ENCODE results near the gene ATG5. TPM values are rescaled to one million over a fixed set of nuclear protein-coding genes. Genes with fewer than 3 reads are reported as not detected.

The ATG5 gene
- total RNA-seq, 1 donor from 2014 or later, result 33.8 TPM

DNA sequence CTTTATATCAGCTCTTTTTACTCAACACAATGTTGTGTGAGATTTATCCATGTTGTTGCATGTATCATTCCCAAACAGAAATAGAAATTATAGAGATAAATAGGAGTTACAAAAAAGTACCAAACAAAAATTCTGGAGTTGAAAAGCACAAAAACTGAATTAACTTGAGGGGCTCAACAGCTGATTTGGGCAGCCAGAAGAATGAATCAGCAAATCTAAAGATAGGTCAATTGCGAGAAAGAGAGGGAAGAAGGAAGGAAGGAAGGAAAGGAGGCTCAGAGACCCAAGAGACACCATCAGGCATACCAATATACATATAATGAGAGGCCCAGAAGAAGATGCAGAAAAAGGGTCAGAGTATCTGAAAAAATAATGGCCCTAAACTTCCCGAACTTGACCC is 98.9 kb downstream of the ATG5 start:
- intact Hi-C loops (cut with micrococcal nuclease), result loop anchor here (10.0 kb wide), 1 partner anchor 322 kb away; no protein-coding TSS in a partner anchor

DNA sequence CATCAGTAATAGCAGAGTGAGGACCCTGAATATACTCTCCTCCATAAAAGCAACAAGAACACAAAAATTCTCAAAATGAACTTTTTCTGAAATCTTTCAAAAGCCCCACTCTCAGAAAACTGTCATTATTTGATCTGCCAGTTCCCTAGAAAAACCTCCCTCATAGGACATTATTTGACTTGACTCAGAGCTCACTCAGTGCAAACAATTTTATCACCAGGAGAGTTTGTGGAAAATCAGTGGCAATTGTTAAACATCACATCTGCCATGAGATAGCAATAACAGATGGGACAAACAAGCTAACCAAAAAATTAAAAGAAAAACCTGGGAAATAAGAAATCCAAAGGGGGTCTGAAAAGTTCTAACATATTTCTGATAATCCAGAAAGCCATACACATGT is 100.0 kb downstream of the ATG5 start:
- intact Hi-C loops (cut with micrococcal nuclease), result loop anchor here (10.0 kb wide), 1 partner anchor 321 kb away; no protein-coding TSS in a partner anchor

DNA sequence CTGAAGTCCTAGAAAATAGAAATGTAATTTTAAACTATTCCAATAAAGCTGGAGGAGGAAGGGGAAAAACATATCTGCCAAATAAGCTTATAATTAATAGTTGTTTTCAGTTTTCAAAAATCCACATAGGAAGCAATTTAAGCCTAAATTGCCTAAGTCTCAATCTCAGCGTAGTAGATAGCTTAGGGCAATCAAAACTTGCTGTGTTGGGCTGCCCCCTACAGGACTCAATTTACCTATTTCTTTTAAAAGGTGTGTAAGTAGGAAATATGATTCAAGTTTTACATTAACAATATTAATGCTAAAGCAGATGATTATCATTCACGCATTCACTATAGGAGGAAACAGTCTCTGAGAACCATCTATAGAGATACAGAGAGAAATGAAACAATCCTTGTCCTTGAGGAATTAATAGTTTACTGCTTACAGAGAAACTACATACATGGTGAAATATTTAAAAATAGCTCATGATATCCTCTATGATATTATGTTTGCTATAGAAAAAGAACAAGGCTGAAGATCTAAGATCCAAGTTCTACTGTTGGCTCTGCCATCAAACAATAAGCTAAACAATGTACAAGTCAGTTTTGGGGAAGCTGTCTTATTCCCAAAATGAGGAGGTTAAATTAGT is 102.1 kb downstream of the ATG5 start:
- intact Hi-C loops (cut with micrococcal nuclease), result loop anchor here (1.0 to 10.0 kb wide), 15 partner anchors 59 to 792 kb away; partner anchors contain the start of gene PRDM1

DNA sequence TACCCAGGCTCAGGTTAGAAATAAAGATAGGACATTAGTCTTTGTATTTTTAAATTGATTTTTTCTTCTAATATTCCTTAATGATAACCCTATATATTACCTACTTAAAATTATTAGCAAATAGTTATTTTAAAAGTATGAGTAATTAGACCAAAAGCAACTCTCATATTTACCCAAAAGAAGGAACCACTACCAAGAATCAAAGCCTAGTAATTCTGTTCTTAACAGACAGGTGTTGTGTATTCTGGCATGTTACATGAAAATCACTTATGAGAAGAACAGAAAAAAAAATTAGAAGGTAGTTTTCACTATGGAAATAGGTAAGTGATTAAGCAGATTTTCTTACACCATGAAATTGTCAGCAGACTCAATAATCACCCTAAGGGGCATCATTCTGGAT is 105.1 kb downstream of the ATG5 start:
- intact Hi-C loops (cut with micrococcal nuclease), result loop anchor here (10.0 kb wide), 1 partner anchor 316 kb away; no protein-coding TSS in a partner anchor

DNA sequence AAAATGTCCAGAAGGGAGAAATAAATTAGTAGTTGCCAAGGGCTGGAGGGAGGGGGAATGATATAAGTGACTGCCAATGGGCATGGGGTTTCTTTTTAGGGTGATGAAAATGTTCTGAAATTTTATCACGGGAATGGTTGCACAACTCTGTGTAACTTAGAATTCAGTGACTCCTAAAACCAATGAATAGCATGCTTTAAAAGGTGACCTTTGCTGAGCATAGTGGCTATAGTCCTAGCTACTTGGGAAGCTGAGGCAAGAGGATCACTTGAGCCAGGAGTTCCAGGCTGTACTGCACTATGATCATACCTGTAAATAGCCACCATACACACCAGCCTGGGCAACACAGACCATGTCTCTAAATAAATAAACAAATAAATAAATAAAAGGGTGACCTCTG is 109.0 kb downstream of the ATG5 start:
- intact Hi-C loops (cut with micrococcal nuclease), result no loop called here

DNA sequence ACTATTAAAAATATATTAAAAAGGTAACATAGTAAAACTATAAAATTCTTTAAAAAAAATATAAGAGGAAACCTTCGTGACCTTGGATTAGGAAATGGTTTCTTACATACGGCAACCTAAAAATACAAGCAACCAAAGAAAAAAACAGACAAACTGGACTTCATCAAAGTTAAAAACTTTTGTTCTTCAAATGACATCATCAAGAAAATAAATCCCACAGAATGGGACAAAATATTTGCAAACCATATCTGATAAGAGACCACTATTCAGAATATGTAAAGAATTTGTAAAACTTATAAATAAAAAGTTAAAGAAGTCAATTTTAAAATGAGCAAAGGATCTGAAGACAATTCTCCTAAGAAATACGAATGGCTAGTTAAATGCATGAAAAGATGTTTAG is 110.0 kb downstream of the ATG5 start:
- intact Hi-C loops (cut with micrococcal nuclease), result no loop called here

DNA sequence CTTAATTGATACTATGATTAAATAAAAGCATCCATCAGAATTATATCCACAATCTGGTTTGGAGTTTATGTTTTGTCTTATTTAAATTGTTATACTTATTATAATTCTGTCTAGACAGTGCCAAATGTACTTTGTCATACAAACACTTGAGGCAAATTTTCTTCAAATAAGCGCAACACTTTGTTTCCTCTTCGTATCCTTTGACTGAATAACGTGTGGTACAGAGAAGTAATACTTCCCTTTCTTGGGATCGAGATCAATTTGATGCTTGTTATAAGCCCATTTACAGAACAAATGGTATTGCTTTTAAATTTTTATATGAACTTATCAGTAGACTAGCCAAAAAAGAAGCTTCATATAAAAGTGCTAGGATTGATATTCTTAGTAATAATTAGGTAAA is 111.0 kb downstream of the ATG5 start:
- intact Hi-C loops (cut with micrococcal nuclease), result no loop called here

DNA sequence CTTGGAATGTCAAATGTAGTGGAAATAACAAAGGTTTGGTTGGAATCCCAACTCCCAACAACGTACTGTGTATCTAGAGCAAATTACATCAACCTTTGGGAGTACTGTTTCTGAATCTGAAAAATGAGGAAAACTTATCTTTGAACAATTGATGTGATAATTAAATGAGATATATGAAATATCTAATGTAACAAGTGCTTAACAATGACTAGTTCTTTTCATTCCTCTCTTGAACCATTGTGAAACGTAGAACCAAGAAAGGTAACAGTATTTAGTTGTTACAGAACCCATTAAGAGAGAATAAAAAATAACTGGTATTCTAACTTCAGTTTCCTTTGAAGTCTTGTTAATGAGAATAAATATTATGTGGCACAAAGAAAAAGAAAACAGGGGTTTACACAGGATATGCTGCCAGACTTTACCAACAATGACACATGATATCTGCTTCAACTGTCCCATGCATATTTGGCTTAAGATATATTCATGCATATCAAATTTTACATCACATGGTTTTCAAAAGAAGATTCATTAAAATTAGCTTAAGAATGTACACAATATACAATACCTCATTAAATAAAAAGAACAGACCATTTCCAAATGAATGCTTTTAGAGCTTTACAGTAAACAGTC is 111.8 kb downstream of the ATG5 start:
- intact Hi-C loops (cut with micrococcal nuclease), result loop anchor here (2.0 kb wide), 1 partner anchor 33 kb away; no protein-coding TSS in a partner anchor

DNA sequence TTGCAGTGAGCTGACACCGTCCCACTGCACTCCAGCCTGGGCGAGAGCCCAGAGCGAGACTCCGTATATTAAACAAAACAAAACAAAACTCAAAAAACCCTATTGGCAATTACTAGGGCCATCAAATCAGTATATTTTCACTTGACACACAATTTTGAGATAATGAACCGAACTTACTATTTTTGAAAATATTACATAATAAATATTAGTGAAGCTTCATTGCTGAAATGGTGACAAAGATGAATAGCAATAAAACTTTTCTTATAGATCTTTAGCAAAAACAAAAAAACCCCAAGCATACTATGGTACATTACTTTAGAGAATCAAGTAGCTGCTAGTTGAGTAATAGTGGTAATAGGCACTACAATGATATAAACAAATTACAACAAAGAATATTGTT is 113.0 kb downstream of the ATG5 start:
- intact Hi-C loops (cut with micrococcal nuclease), result loop anchor here (2.0 kb wide), 1 partner anchor 34 kb away; no protein-coding TSS in a partner anchor

DNA sequence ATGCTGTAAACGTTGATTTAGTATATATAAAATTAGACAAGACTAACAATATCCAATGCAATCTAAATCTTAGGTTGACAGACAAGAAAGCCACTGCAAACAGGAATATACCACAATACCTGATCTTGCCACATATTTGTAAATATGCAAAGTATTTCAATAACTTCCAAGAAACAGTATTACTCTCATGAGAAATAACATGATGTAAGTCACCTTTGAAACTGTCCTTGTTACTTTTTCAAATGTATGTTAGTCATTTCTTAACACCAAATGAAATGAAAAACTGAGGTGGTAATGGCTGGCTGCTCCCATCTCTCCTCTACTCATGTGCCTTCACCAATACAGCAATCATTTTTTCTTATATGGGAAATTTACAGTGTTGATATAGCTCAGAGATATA is 118.7 kb downstream of the ATG5 start:
- intact Hi-C loops (cut with micrococcal nuclease), result no loop called here

DNA sequence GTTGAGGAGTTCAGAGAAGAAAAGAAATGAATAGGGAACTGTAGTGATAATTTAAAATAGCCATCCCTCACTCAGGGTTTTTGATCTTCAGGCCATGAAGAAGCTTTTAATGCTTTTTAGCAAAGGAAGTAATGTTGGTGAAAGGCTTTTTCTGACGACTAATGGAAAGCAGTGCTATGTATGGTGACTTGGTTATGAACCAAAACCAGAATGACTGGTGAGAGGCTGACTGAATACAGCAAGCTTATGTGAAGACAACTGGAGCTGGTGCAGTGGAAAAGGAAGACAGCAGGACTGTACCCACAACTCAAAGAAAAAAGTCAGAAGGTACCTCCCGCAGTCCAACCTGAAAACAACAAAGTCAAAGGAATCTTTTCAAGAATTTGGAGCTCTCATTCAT is 120.6 kb downstream of the ATG5 start:
- intact Hi-C loops (cut with micrococcal nuclease), result no loop called here

DNA sequence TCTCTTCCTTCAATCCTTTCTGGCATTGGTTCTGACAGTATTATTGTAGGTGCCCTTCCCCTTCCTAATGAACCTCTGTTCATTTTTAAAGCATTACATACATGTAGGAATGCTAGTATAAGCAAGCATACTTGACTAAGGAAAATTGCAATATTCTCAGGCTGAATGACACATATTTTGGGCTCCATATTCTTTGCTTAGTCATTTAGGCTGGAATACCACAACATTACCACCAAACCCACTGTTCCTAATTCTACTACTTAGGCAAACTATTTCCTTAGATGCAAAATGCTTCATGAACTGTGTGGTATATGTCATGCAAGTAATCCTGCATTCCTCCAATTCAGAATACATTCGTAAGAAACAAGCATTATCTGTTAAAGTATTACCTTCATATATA is 125.6 kb downstream of the ATG5 start:
- intact Hi-C loops (cut with micrococcal nuclease), result no loop called here

DNA sequence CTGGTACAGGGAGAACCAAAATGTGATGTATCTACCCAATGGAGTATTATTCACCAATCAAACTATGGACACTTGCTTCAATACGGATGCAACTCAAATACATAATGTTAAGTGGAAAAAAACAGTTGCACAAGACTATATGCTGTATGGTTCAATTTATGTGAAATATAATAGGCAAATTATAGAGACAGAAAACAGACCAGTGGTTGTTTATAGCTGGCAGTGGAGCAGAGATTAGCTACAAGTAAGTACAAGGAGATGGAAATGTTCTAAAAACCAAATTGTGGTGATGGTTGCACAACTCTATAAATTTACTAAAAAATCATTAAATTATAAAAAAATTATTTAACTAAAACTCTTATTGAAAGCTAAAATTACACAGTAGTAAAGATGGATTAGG is 126.2 kb downstream of the ATG5 start:
- intact Hi-C loops (cut with micrococcal nuclease), result no loop called here

DNA sequence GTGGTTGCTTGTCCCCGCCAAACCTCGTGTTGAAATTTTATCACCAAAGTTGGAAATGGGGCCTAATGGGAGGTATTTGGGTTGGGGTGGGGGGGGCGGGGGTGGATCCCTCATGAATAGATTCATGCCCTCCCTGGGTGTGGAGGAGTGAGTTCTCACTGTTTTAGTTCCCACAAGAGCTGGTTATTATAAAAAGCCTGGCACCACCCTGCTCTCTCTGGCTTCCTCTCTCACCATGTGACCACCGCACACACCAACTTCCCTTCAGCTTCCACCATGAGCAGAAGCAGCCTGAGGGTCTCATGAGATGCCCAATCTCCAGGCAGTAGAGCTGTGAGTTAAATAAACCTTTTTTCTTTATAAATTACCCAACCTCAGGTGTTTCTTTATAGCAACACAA is 128.1 kb downstream of the ATG5 start:
- intact Hi-C loops (cut with micrococcal nuclease), result no loop called here

DNA sequence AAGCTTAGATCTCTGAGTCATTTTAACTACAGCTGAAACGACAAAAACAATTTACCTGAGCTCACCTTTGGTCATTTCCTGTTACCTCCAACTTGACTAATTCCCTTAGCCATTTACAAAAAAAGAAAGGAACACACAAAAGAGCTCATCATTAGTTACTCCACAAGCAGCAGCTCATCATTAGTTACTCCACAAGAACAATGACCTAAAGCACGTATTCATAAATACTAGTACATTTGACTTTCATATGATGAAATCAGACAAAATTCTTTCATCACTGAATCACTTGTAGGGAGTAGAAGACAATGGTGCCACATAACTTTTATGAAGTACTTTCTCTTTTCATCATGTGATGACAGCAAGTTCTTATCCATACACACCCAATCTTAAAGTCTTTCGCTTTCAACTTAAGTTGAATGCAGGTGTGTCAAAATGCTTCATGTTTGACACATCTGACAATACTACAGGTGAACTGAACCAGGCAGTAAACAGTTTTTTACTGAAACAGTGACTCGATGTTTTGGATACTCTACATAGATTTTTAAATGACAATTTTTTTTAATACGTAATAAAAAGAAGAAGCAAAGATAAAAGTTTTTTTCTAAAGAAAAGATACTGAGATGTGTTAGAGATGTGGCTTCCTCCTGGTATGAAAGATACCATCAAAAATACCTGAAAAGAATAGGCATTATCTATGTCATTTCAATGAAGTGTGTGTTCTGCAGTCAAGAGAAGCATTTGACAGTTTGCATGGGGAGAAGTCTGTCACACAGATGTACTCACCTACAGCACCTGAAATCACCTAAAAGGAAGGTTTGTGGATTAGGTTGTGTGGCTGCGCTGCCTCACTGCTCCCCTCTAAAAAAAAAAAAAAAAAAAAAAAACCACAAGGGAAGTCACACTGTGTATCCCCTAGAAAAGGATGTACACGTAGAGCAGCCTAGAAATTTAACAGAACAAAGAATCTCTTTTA is 130.3 kb downstream of the ATG5 start:
- intact Hi-C loops (cut with micrococcal nuclease), result loop anchor here (1.0 to 2.0 kb wide), 8 partner anchors 8 to 548 kb away; no protein-coding TSS in a partner anchor

DNA sequence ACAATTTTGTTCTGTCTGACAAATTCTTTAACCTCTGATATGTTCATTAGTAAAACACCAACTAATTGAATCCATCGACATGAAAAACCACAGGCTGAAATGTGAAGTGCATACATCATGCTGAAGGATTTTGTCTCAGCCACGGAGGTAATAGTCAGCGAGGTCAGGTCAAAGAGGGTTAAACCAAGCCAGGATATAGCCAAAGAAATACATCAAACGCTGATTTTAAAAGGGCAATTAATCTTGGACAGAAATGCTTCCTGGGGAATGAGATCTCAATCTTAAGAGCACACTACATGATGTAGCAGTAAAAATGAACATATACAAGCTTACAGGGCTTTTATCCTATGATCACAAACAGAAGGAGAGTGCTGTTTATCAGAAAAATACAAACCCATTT is 132.7 kb downstream of the ATG5 start:
- intact Hi-C loops (cut with micrococcal nuclease), result no loop called here

DNA sequence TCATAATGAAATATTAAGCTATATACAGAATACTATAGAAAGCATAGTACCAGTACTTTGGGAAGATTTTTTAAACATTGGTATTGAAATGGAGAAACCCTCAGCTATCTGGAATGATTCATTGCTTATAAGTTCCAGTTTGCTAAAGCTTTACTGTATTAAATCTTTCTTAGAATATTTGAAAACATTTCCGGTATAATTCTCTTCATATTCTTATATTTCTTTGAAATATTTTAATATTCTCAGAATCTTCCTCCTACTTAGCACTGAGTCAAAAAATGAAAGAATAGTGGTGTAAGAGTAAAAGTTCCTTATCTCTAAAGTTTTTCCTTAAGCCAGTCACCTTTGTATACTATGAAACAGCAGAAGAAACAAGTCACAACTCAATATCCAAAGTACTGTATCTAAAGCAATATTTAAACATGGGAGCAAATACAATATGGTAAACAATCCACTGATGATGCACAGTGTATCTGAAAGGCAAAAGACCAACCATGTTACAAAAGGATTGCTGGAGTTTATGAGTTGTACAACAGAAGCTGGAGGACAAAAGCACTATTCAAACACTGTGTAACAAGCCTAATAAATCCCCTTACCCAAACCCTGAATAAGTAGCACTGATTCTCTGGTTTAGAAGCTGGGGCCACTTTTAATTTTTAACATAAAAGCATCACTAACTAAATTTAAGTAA is 137.3 kb downstream of the ATG5 start:
- intact Hi-C loops (cut with micrococcal nuclease), result no loop called here

DNA sequence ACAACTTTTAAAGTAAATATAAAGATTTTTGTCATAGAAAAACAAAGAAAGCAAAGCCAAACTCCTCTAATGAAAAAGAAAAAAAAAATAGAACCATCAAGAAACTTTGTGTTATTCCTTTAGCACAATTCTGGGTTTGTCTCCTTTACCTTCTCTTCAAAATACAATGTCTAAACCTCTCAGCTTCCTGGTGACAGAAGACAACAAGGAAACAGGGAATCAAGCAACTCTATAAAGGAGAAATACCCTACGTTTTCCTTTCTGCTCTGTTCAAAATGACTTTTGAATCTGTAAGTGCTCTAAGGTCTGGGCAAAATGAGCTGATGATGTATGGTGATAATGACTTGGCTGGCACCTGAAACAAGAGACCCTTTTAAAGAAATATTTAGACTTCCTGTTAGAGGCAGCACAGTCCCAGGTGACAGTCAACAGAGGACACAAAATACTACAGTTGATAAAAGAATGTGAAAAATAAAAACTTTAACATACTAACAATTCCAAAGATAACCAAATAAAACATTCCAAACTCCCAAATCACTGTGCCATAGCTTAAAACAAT is 138.1 kb downstream of the ATG5 start:
- intact Hi-C loops (cut with micrococcal nuclease), result loop anchor here (1.0 kb wide), 1 partner anchor 8 kb away; no protein-coding TSS in a partner anchor

DNA sequence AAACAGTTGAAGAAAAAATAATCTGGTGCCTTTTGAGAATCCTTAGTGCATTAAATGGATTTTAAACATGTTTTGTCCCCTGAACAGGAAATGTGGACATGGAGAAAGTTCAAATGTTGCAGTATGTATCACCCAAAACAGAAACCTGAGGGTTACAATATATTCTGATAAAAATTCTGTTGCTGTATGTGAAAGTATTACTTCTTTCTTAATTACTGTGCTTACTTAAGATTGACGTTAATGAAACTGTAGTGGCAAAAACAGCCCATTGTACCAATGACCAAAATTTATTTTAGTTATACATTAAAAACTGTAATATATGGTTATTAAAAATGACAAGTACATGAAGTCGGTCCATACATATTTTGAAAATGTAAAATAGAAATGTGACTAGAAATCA is 138.8 kb downstream of the ATG5 start:
- intact Hi-C loops (cut with micrococcal nuclease), result loop anchor here (1.0 kb wide), 3 partner anchors 9 to 45 kb away; no protein-coding TSS in a partner anchor

DNA sequence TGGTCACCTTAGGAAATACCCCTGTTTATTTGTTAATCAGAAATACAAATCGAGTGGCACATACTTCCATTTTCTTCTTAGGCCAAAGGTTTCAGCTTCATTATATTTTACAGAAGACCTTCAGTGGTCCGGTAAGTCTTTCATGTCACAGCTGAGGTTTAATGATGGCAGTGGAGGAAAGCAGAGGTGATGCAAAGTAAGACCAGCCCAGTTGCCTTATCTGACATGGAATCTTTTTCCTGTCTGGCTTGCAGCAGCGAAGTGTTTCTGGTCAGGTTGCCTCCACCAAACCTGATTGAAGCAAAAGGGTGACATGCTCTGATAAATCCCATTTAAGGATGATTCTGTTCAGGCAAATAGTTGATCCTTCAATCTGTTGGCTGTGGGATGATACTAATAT is 139.4 kb downstream of the ATG5 start:
- intact Hi-C loops (cut with micrococcal nuclease), result loop anchor here (1.0 kb wide), 2 partner anchors 22 to 45 kb away; no protein-coding TSS in a partner anchor
